ENCODE data around the gene PRPS1. TPM values are rescaled to one million over a fixed set of nuclear protein-coding genes. Genes with fewer than 3 reads are reported as not detected.

Gene PRPS1
- total and polyA plus RNA-seq, 2 experiments from 2014 or later: 91.1 to 149 TPM

DNA sequence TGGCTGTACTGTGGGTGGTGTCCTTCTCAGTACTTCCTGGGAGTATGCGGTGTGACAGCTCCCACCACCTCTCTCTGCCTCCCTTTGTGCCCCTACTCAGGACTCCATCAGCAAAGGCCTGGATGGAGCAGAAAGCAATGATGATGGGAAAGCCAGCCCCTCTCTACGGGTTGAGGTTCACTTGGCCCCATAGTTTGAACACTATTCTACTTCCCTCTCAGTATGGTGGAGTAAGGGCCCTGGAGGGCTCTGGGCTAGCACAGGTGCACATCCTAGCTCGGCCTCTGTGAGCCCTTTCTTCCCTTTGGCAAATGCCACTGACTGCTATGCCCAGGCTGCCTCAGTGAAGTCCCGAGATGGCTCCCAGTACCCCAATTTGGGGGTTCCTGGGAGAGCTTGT lies 31.0 kb downstream of the PRPS1 start:
- DNase-seq (ENCODE audit: low spot score) (no peak), ATAC-seq (no peak)
- H3K27ac Mint-ChIP-seq: no peak overlapping the region

More for the DNA sequence above, 31.0 kb downstream of the PRPS1 start:
- H3K4me1 ChIP-seq (ENCODE audit: insufficient read depth): 0 out of 2 replicates have a peak, but pooled peaks cover 4% of the 10 kb centered on the region
- no peaks in the 10 kb centered on the region for H4K20me1 ChIP-seq (replicated peaks; ENCODE audit: insufficient read depth)
- H3K9me2 ChIP-seq (ENCODE audit: insufficient read depth): no peaks in the 10 kb centered on the region
- H2AFZ ChIP-seq: no peak overlapping the region
- TF ChIP-seq REST (IDR thresholded peaks at IDR 0.05; ENCODE audit: unreplicated experiment): no peak
- no peak for TF ChIP-seq EZH2 (IDR thresholded peaks at IDR 0.05; ENCODE audit: low read depth, unreplicated experiment)
- TF ChIP-seq NANOG (IDR thresholded peaks at IDR 0.05; ENCODE audit: borderline replicate concordance): no peak
- TF ChIP-seq CREB1 (CRISPR knock-in tag; IDR thresholded peaks at IDR 0.05; ENCODE audit: low read depth): no peak
- no peak for TF ChIP-seq STAT1 (IDR thresholded peaks at IDR 0.05; ENCODE audit: unreplicated experiment)
- TF ChIP-seq, protein P1, sequence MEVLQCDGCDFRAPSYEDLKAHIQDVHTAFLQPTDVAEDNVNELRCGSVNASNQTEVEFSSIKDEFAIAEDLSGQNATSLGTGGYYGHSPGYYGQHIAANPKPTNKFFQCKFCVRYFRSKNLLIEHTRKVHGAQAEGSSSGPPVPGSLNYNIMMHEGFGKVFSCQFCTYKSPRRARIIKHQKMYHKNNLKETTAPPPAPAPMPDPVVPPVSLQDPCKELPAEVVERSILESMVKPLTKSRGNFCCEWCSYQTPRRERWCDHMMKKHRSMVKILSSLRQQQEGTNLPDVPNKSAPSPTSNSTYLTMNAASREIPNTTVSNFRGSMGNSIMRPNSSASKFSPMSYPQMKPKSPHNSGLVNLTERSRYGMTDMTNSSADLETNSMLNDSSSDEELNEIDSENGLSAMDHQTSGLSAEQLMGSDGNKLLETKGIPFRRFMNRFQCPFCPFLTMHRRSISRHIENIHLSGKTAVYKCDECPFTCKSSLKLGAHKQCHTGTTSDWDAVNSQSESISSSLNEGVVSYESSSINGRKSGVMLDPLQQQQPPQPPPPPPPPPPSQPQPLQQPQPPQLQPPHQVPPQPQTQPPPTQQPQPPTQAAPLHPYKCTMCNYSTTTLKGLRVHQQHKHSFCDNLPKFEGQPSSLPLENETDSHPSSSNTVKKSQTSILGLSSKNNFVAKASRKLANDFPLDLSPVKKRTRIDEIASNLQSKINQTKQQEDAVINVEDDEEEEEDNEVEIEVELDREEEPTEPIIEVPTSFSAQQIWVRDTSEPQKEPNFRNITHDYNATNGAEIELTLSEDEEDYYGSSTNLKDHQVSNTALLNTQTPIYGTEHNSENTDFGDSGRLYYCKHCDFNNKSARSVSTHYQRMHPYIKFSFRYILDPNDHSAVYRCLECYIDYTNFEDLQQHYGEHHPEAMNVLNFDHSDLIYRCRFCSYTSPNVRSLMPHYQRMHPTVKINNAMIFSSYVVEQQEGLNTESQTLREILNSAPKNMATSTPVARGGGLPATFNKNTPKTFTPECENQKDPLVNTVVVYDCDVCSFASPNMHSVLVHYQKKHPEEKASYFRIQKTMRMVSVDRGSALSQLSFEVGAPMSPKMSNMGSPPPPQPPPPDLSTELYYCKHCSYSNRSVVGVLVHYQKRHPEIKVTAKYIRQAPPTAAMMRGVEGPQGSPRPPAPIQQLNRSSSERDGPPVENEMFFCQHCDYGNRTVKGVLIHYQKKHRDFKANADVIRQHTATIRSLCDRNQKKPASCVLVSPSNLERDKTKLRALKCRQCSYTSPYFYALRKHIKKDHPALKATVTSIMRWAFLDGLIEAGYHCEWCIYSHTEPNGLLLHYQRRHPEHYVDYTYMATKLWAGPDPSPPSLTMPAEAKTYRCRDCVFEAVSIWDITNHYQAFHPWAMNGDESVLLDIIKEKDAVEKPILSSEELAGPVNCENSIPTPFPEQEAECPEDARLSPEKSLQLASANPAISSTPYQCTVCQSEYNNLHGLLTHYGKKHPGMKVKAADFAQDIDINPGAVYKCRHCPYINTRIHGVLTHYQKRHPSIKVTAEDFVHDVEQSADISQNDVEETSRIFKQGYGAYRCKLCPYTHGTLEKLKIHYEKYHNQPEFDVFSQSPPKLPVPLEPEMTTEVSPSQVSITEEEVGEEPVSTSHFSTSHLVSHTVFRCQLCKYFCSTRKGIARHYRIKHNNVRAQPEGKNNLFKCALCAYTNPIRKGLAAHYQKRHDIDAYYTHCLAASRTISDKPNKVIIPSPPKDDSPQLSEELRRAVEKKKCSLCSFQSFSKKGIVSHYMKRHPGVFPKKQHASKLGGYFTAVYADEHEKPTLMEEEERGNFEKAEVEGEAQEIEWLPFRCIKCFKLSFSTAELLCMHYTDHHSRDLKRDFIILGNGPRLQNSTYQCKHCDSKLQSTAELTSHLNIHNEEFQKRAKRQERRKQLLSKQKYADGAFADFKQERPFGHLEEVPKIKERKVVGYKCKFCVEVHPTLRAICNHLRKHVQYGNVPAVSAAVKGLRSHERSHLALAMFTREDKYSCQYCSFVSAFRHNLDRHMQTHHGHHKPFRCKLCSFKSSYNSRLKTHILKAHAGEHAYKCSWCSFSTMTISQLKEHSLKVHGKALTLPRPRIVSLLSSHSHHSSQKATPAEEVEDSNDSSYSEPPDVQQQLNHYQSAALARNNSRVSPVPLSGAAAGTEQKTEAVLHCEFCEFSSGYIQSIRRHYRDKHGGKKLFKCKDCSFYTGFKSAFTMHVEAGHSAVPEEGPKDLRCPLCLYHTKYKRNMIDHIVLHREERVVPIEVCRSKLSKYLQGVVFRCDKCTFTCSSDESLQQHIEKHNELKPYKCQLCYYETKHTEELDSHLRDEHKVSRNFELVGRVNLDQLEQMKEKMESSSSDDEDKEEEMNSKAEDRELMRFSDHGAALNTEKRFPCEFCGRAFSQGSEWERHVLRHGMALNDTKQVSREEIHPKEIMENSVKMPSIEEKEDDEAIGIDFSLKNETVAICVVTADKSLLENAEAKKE (CRISPR knock-in tag; IDR thresholded peaks at IDR 0.05): no peak
- no peak for TF ChIP-seq ZNF114 (CRISPR knock-in tag; IDR thresholded peaks at IDR 0.05)
- no peak for TF ChIP-seq POLR2AphosphoS5 (IDR thresholded peaks at IDR 0.05; ENCODE audit: low read depth)
- TF ChIP-seq JUNB (IDR thresholded peaks at IDR 0.05; ENCODE audit: unreplicated experiment): no peak
- TF ChIP-seq ETS1 (IDR thresholded peaks at IDR 0.05): no peak
- TF ChIP-seq, protein P2, sequence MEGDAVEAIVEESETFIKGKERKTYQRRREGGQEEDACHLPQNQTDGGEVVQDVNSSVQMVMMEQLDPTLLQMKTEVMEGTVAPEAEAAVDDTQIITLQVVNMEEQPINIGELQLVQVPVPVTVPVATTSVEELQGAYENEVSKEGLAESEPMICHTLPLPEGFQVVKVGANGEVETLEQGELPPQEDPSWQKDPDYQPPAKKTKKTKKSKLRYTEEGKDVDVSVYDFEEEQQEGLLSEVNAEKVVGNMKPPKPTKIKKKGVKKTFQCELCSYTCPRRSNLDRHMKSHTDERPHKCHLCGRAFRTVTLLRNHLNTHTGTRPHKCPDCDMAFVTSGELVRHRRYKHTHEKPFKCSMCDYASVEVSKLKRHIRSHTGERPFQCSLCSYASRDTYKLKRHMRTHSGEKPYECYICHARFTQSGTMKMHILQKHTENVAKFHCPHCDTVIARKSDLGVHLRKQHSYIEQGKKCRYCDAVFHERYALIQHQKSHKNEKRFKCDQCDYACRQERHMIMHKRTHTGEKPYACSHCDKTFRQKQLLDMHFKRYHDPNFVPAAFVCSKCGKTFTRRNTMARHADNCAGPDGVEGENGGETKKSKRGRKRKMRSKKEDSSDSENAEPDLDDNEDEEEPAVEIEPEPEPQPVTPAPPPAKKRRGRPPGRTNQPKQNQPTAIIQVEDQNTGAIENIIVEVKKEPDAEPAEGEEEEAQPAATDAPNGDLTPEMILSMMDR (conservative IDR thresholded peaks at IDR 0.05; ENCODE audit: low read depth in 2 of 2): no peak
- TF ChIP-seq EZH2phosphoT487 (IDR thresholded peaks at IDR 0.05; ENCODE audit: unreplicated experiment): no peak
- no peak for TF ChIP-seq ZNF331 (CRISPR knock-in tag; IDR thresholded peaks at IDR 0.05; ENCODE audit: low read depth)
- Mint-ChIP-seq H3K9me3 (no peaks in the 10 kb centered on the region; the same call in 2 of the 3 replicates), H3K4me1 (peaks cover 15% of the 10 kb centered on the region), H3K4me3 (no peak overlapping the region), H3K27me3 (ENCODE audit: insufficient read depth, low read depth, poor library complexity) (peaks cover 4% of the 10 kb centered on the region), H3K36me3 (ENCODE audit: low read depth) (no peaks in the 10 kb centered on the region; the same call in 2 of the 3 replicates)
- H3K27ac ChIP-seq (ENCODE audit: low read depth): no peak overlapping the region
- H3K79me2 ChIP-seq (replicated peaks; ENCODE audit: insufficient read depth): no peaks in the 10 kb centered on the region
- H3F3A ChIP-seq (replicated peaks; ENCODE audit: low read depth): no peaks in the 10 kb centered on the region
- H3K36me3 ChIP-seq (ENCODE audit: insufficient read depth): no peaks in the 10 kb centered on the region
- no peak overlapping the region for H3K4me2 ChIP-seq
- no peak overlapping the region for H3K4me3 ChIP-seq
- H3K27me3 ChIP-seq (ENCODE audit: insufficient read depth): no peaks in the 10 kb centered on the region
